ENCODE results near the gene NUP210L.
A peak's percentile ranks its signal among the peaks of the same experiment; 100 is the strongest.
"Not testable (repeated sequence)": the region's sequence is repeated elsewhere in the genome, so short reads cannot be mapped to it uniquely, and the experiment has no call there.

NUP210L gene

GRCh38 chr1:153990468-153991150 lies 164.3 kb downstream of the NUP210L start, which contains the start of gene RPS27:
RPS27 (plus strand) TSS chr1:153990762; CDS start chr1:153990797, 35 bp downstream.
- DNase-seq: peak; percentile 93

- no peak for DNase-seq
Observed at GRCh38 chr1:153987621-153988020, 167.3 kb downstream of the NUP210L start.

GRCh38 chr1:153985941-153986761 lies 168.7 kb downstream of the NUP210L start, which contains the start of gene RAB13:
RAB13 (minus strand) TSS chr1:153986339; CDS start chr1:153986236, 103 bp downstream.
- DNase-seq: peak; percentile 93

GRCh38 chr1:153985341-153985912 lies 169.4 kb downstream of the NUP210L start:
- DNase-seq: peak; percentile 50

- DNase-seq: no peak
Observed at GRCh38 chr1:153984123-153984894, 170.6 kb downstream of the NUP210L start.

GRCh38 chr1:153981735-153982134 lies 173.1 kb downstream of the NUP210L start:
- DNase-seq: not testable (repeated sequence)

GRCh38 chr1:153979091-153979490 lies 175.8 kb downstream of the NUP210L start:
- DNase-seq: not testable (repeated sequence)

- no peak for DNase-seq
Observed at GRCh38 chr1:153978274-153978909, 176.5 kb downstream of the NUP210L start.

GRCh38 chr1:153977250-153978240 lies 177.3 kb downstream of the NUP210L start, which contains the start of gene JTB:
JTB (minus strand) TSS chr1:153977674; CDS start chr1:153977252, 422 bp downstream.
- peak; percentile 90 for DNase-seq

GRCh38 chr1:153976819-153977249 lies 178.0 kb downstream of the NUP210L start:
- no peak for DNase-seq

- DNase-seq: no peak
Observed at GRCh38 chr1:153973525-153973924, 181.3 kb downstream of the NUP210L start.

- no peak for DNase-seq
Observed at GRCh38 chr1:153973071-153973470, 181.8 kb downstream of the NUP210L start.

GRCh38 chr1:153970346-153970745 lies 184.5 kb downstream of the NUP210L start:
- DNase-seq: no peak

- no peak for DNase-seq
Observed at GRCh38 chr1:153968972-153969371, 185.9 kb downstream of the NUP210L start.

- no peak for DNase-seq
Observed at GRCh38 chr1:153968408-153968807, 186.5 kb downstream of the NUP210L start.

- DNase-seq: no peak
Observed at GRCh38 chr1:153968000-153968363, 186.9 kb downstream of the NUP210L start.

GRCh38 chr1:153967107-153967999 lies 187.5 kb downstream of the NUP210L start, which contains the start of gene CREB3L4:
CREB3L4 (plus strand) TSS chr1:153967902; CDS start chr1:153968526, 624 bp downstream.
- peak; percentile 92 for DNase-seq

GRCh38 chr1:153963850-153964331 lies 191.0 kb downstream of the NUP210L start:
- peak; percentile 68 for DNase-seq
